ENCODE results near the gene ARRB1.
"Not testable (repeated sequence)": the region's sequence is repeated elsewhere in the genome, so short reads cannot be mapped to it uniquely, and the experiment has no call there.

The ARRB1 gene

GRCh38 chr11:75344186-75344585, 7.3 kb downstream of the ARRB1 start:
- DNase-seq (ENCODE audit: low read depth in 2 of 2), result no peak

DNA sequence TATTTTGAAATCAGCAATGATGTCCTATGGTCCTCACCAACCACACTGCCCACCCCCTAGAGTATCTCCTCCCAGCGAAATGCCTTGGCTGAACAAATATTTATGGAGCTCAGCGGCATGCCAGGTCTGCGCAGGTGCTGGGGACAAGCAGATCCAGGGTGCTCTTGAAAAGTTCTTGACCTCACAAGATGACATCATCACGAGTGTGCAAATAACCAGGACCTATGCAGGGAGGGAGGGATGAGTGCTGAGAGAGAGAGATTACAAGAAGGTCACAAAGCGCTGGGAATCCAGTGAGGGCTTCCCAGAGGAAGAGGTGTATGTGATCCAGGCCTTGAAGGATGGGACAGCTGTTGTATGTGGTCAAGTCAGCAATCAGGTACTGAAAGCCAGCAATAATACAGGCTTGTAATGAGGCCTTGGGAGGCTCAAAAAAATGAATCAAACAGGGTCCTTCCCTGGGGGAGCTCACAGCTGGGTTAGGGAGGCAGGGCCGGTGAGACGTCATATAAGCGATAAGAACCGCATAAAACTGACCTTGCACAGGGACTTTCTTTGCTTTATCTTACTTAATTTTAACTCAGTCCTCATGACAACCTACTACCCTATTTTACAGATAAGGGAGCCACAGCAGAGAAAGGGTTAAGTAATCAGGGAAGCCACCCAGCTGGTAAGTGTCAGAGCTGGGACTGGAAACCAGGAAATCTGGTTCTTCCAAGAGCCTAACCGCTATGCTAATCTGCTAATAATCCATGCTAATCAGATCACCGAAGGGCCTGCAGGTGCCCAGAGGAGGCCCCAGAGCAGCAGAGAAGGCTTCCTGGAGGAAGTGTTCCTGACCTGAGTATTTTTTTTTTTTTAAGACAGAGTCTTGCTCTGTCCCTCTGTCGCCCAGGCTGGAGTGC, 8.2 kb downstream of the ARRB1 start:
- DNase-seq (ENCODE audit: low read depth in 2 of 2), result no peak

DNA sequence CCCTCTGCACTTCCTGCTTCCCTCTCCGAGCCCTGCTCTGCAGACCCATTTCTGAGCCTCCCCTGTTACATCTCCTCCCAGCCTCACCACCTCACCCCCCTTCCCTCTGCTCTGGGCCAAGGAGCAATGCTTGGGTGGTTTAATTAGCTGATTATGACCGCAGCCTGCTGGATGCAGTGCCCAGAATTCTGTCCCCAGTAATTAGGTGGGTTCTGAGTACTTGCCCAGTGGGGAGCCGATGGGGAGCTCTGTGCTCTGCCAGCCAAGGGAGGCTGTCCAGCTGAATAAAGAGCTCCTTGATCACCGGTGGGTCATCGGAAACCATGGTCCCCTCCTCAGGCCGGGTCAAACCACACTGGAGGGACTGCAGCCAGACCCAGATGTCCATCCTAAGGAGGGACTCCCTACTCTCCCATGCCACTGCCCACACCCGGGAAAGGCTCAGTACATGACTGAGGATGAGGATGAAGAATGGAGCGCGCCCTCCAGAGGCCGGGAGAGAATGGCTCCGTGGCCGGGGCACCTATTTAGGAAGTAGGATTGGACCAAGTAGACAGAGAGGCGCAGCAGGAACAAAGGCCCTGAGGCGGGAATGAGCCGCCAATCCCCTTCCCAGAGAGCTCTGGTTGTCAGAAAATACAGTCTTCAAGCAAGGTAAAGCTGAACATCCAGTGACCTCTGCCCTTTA, 9.1 kb downstream of the ARRB1 start:
- no peak for DNase-seq (ENCODE audit: low read depth in 2 of 2)

DNA sequence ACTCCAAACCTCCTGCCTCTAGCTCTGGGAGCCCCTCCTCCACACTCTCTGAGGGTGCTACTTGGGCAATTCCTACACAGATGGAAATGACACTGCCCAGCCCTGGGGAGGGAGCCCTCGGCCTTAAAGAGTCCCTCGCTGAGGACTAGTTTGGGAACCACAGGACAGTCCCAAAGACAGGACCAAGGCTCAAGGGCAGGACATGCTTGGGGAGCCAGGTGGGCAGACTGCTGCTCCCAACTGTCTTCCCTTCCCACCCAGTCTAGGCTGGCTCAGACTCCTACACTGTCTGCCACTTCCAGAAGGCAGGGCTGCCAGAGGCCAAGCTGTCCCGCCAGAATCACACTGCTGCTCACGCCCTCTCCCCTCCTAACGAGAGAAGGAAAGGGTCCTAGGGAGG, 9.8 kb downstream of the ARRB1 start:
- no peak for DNase-seq (ENCODE audit: low read depth in 2 of 2)

DNA sequence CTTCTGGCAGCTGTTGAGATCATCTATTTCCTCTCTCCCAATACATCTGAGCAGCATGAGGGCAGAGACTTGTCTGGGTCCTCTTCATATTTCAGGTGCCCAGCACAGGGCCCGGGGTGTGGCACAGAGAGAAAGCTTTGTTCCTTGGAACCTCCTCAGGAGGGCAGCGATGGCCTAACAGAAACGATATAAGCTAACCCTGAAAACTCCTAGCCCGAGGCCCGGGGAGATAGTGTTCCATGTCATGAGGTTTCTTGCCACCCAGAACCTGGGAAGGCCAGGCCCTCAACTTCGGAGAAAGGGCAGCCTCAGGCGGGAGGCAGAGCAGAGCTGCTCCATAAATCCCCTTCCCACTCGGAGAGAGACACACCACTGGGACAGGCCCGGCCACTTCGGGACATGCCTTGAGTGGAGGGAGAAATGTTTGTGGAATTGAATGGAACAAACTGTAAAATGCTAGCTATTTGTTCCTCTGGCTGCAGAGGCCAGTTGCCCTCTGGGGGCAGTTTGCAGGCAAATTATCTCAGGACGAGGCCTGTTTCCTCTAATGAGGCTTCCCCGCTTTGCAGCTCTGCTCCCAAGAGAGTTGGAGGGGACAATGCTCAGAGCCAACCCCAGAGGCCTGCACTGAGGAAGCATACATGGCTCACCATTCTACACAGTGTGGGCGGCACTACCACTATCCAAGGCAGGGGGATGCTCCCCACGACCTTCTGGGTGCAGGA, 11.6 kb downstream of the ARRB1 start:
- no peak for DNase-seq (ENCODE audit: low read depth in 2 of 2)

DNA sequence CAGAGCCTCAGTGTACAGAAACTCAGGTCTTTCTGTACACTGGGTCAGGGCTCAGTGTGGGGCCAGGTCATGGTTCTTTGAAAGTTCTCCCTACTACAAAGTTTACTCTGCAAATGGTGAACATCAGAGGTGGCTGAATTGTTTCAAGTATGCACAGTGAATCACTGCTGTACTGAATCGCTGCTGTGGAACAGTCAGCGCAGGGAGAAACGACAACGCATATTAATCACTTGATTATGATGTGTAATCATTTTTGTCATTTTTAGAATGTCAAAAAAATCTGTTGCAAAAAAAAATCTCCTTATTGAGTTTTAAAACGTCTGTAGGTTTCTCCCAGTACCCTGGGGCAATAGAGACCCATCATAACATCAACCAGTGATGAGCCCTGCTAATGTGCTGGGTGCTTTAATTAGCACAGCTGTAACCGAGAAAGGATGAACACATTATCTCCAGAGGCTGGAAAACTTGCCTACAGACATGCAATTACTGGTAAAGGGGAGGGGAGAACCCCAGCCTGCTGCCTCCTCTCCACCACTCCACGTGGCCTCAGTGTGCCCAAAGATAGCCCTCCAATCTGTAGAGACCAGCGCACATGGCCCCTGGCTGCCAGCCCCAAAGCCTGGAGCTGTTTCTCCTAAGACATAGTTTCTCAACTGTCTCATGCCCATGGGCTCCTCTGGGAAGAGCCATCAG, 12.8 kb downstream of the ARRB1 start:
- DNase-seq (ENCODE audit: low read depth in 2 of 2), result peak in 1 of 2 donors; percentile 16

DNA sequence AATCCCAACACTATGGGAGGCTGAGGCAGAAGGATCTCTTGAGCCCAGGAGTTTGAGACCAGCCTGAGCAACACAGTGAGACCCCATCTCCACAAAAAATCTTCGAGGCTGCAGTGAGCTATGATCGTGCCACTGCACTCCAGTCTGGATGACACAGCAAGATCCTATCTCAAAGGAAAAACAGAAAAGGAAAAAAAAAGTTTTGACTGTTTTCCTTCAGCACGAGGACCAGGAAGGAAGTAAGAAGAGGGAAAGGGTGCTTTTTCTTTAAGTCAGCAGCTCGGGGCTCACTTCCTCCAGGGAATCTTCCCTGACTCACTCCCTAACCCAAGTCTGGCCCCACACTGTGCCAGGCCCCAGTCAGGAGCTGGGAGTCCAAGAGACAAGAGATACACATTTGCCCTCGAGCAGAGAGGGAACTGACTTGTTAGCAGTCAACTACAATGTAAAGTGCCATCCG, 14.2 kb downstream of the ARRB1 start:
- DNase-seq (ENCODE audit: low read depth in 2 of 2), result no peak

DNA sequence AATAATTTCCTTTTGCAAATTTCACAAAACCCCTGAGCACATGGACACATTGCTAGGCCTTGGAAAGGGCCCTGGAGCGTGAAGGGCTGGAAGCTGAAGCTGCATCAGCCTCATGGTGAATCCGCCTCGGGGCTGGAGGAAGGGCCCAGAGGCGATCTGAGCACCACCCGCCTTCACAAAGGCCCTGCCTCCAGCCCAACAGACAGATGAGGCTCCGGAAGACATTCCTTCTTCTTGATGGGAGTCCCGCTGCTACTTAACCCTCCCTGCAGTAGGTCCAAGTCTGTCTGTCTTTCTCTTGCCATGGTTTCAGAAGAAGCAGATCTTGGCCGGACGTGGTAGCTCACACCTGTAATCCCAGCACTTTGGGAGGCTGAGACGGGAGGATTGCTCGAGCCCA, 16.5 kb downstream of the ARRB1 start:
- DNase-seq (ENCODE audit: low read depth in 2 of 2), result no peak

DNA sequence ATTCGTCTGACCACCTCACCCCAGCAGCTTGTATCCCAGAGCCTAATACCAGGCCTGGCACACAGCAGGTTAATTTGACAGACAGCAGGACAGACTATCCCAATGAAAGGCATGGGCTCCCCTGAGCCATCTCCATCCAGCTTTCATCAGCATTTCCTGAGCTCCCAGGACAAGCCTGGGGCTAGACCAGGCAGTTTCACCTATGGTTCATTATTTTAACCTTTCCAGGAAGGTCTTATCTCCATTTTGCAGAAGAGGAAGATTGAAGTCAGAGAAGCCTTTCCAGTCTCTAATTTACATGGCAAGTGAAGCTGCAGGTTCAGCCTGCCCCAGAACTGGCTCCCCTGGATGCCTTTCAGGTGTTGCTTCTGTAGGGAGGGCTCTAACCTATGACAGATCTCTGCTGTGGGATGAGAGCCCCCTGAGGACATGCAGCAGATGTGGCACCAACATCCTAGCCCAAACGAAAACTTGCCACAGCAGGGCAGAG, 17.0 kb downstream of the ARRB1 start:
- DNase-seq (ENCODE audit: low read depth in 2 of 2), result no peak

DNA sequence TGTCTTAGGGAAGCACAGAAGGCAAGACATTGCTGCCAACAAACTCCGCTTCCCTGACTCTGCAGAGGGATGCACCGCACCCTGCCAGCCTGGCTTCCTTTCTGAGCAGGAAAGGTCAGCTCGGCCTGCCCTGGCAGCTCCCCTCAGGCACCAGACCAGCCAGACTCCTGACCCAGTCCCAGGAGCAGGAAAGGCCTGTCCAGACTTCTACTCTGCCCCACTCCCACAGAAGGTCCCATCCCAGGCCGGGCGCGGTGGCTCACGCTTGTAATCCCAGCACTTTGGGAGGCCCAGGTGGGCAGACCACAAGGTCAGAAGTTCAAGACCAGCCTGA, 17.7 kb downstream of the ARRB1 start:
- no peak for DNase-seq (ENCODE audit: low read depth in 2 of 2)

DNA sequence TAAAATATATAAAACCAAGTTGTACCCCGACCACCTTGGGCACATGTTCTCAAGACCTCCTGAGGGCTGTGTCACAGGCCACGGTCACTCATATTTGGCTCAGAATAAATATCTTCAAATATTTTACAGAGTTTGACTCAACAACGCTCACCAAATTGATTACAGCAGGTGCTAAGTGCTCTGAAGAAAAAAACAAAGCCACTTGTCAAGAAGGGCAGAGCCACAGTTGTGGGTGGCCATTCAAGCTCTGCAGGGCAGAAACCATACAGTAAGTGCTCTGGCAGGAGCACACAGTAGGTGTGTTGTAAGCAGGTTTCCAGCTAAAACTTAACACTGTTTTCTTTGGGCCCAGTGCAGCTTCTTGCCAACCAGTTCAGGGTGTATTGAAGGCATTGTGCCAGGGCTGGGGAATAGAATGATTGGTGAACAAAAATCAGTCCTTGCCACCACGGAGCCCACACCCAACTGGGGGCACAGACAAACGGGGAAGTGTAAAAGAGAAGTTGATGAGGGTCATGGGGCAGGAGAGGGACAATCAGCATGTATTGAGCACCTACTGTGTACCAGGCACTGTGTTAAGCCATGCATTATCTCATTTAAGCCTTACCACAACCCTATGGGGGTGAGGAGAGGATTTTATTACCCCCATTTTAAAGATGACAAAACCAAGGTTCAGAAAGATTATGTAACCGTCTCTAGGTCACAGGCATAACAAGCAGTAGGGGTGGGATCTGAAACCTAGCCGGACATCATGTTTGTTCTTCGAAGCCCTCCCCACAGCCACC, 18.2 kb downstream of the ARRB1 start:
- DNase-seq (ENCODE audit: low read depth in 2 of 2), result no peak

DNA sequence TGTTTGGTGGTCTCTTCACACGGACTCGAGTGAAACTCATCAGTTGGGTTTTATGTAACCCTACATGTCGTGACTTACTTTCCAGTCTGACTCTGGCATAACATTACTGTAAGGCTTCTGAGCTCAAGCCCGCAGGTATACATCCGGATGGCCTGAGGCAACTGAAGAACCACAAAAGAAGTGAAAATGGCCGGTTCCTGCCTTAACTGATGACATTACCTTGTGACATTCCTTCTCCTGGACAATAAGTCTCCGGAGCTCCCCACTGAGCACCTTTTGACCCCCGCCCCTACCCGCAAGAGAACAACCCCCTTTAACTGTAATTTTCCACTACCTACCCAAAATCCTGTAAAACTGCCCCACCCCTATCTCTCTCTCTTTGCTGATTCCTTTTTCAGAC, 19.7 kb downstream of the ARRB1 start:
- DNase-seq (ENCODE audit: low read depth in 2 of 2), result not testable (repeated sequence)

GRCh38 chr11:75331304-75331703, 20.2 kb downstream of the ARRB1 start:
- not testable (repeated sequence) for DNase-seq (ENCODE audit: low read depth in 2 of 2)

- DNase-seq (ENCODE audit: low read depth in 2 of 2), result not testable (repeated sequence)
Observed at GRCh38 chr11:75330886-75331285, 20.6 kb downstream of the ARRB1 start.

GRCh38 chr11:75330291-75330690, 21.2 kb downstream of the ARRB1 start:
- DNase-seq (ENCODE audit: low read depth in 2 of 2), result no peak

DNA sequence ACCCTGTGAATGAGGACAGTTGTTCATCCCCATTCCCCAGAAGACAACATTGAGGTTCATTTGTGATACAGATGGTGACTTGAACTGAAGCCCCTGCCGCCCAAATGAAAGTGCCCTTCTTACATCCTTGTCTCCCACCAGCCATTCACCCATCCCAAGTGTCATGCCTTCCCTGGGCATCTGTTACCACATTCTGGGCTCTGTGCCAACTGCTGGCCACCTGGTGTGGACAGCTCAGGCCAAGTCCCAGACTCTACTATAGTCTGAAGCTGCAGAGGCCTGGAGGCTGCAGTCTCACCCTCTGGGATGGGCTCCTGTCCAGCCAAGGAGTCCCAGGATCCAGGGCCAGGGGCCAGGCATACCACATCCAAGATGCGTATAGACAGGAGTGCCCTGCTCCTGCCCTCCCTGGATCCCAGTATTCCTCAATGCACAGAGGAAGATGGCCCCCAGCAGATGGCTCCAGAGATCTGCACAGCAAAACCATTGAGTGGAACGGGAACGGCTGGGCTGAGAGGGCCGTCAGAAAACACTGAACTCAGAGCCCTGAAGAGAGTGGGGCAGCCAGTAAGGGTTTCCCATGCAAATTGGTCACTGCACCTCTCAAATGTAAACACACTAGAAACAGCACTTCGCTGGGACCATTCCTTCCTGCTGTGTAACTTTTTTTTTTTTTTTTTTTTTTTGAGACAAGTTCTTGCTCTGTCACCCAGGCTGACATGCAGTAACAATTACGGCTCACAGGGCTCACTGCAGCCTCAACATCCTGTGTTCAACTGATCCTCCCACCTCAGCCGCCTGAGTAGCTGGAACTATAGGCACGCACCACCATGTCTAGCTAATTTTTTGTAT, 22.8 kb downstream of the ARRB1 start:
- DNase-seq (ENCODE audit: low read depth in 2 of 2), result peak in 1 of 2 donors; percentile 20

DNA sequence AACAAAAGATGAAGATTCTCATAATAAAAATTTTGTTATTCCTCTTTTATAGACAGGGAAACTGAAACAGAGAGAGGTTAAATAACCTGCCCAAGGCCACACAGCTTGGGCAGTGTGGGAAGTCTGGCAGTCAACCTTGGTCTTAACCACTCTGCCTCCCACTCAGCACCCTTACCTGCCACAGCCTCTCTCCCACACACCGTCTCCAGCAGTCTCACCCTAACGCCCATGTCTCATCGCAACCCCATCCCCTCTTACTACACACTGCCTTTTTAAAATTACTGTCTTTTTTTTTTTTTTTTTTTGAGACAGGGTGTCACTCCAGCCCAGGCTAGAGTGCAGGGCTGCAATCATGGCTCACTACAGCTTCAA, 25.0 kb downstream of the ARRB1 start:
- peak in 1 of 2 donors; percentile 17 for DNase-seq (ENCODE audit: low read depth in 2 of 2)

DNA sequence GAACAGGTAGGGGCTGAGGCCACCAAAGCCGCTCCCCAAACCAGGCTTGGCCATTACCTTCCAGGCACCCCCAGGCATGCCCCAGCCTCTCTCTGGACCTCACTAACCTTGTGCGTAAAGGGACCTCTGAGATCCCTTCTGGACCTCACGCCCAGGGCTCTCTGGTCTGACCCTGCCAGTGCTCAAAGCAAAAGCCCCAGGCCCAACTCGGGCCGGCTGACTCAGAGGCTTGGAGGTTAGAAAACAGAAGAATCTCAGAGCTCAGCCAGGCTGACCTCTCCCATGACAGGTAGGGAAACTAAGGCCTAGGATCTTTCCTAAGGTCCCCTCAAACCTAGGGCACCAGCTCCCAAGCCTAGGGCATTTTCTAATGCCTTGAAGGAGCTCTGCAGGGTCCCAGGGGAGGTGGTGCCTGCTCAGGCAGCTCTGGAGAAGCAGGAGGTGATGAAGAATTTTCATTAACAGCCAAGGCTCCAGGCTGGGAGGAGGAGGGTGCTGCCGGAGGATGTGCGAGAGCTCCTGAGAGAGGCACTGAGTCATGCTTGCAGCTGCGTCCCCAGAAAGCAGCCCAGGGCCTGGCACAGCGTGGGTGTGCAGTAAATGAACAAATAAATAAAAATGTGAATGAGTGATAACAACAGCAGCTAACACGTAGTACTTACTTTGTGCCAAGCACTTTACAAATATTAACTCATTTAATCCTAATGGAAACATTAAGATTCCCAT, 25.6 kb downstream of the ARRB1 start:
- DNase-seq (ENCODE audit: low read depth in 2 of 2), result peak; percentile 52 to 58

GRCh38 chr11:75324740-75325139, 26.7 kb downstream of the ARRB1 start:
- no peak for DNase-seq (ENCODE audit: low read depth in 2 of 2)
